Epithelial cell of esophagus (primary cell): ENCODE results near the gene MPPED1.

Source experiments
- DNase-seq: peaks from one replicate; pipeline ENCODE4 v3.0.0; 2010; ENCODE audit warnings: low read depth
- H3K4me3 ChIP-seq: 2 replicates; pipeline ENCODE4 v1.5.1; 2011; ENCODE audit warnings: mild to moderate bottlenecking, low read length, control low read depth
- CTCF ChIP-seq: IDR thresholded peaks from 2 replicates; pipeline ENCODE4 v1.5.1; 2011; ENCODE audit warnings: low read depth, mild to moderate bottlenecking, low read length, control low read depth, inconsistent platforms; ENCODE audit not compliant: insufficient read depth; ENCODE audit errors: missing control alignments

The MPPED1 gene

GRCh38 chr22:43393132-43393843, 18.5 kb upstream of the MPPED1 start:
- TF ChIP-seq CTCF = no peak
- no peak for DNase-seq
- H3K4me3 ChIP-seq = no peak overlapping the region

- H3K4me3 ChIP-seq = no peak overlapping the region
- DNase-seq = no peak
- no peak for TF ChIP-seq CTCF
Observed at GRCh38 chr22:43393844-43394474, 17.9 kb upstream of the MPPED1 start.

GRCh38 chr22:43395086-43395695, 16.6 kb upstream of the MPPED1 start:
- no peak for DNase-seq
- no peak overlapping the region for H3K4me3 ChIP-seq
- no peak for TF ChIP-seq CTCF

- no peak for TF ChIP-seq CTCF
- no peak for DNase-seq
- no peak overlapping the region for H3K4me3 ChIP-seq
Observed at GRCh38 chr22:43396321-43396933, 15.4 kb upstream of the MPPED1 start.

GRCh38 chr22:43396934-43397457, 14.8 kb upstream of the MPPED1 start:
- TF ChIP-seq CTCF = no peak
- DNase-seq = no peak
- H3K4me3 ChIP-seq = no peak overlapping the region

GRCh38 chr22:43397766-43398165, 14.0 kb upstream of the MPPED1 start:
- H3K4me3 ChIP-seq = no peak overlapping the region
- DNase-seq = no peak
- no peak for TF ChIP-seq CTCF
